NK-92 treated with Interleukin-12 subunit alpha and Interleukin-12 subunit beta, amount 100 ng/mL, for 24 hours (cell line): ENCODE data around the gene ADGB.
"Not testable (repeated sequence)": the region's sequence is repeated elsewhere in the genome, so short reads cannot be mapped to it uniquely, and the experiment has no call there.

Experiments
- DNase-seq: peaks from one replicate; lab custom pipeline; 2025; lab: John Stamatoyannopoulos, UW

Gene ADGB

DNA sequence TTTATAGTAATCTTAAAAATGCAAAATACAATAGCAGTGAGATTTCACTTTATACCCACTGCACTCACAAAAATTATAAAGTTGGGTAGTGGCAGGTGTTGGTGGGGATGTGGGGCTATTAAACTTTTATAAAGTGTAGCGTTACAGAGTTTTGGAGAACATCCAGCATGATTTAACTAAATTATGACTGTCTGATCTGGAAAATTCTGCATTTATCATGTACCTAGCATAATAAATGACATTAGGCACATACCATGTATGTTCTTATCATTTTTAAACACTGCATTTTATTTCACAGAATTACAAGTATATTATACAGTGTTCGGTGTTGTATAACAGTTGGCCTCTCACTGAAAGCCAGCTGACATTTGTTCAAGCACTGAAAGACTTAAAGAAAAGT lies 169.9 kb downstream of the ADGB start:
- no peak for DNase-seq

DNA sequence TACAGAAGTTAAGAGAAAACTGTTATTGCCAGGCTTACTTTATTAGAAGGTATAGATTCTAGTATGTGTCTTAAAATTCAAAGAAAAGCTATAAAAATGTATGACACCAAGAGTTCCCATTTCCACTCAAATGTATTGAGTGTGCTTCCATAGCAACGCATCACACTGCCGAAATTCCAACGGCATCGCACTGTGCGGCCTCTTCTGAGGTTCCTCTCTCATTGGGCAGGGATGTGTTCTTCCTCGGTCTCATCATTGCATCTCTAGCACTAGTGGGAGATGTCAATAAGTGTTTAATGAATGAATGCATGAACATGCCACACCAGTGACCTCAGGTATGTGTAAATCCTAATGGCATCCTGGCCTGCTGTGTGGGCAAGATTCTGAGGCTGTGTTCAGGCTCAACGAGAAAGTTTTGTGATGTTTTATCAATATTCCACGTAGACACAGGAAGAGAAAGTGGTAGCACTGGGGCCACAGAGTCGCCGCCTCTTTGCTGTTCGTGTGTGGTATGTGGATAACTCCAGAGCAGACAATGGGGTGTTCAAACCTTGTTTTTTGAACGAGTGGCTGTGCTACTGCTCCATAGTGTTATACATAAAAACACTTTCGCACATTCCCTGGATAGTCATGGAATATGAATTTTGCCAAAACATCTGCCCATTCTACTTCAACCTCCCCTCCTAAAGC lies 171.6 kb downstream of the ADGB start:
- no peak for DNase-seq

DNA sequence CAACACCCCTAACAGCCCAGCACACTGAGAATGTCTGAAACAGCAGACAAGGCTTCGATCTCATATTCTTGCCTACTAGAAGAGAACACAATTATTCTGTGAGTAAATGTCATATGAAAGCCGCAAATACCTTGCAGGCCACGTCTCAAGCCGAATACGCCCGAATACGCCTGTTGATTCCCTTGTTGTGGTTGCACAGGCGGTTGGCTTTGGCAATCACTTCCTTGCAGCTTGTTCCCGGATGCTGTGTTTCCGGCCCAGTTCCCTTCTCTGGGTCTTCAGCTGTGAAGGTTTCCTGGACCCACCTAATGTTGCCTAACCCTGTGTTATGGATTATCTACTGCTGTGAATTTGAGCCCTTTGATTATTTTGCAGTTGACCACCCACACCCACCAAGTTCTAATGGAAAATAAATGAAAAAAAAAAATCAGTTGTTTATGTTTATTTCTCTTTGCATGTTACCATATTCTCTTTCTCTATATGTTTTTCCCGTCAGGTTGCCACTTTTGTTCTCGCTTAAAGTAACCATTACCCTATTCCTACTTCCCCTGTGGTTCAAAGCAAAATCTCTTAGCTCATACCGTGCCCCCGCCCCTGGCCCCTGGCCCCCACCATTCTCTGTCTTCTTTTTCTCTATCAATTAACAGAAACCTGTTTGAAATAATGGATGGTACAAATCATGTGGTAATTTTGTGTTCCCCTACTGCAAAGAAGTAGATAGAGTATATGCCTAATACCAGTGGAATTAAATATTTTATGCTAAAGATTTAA lies 172.4 kb downstream of the ADGB start:
- no peak for DNase-seq

DNA sequence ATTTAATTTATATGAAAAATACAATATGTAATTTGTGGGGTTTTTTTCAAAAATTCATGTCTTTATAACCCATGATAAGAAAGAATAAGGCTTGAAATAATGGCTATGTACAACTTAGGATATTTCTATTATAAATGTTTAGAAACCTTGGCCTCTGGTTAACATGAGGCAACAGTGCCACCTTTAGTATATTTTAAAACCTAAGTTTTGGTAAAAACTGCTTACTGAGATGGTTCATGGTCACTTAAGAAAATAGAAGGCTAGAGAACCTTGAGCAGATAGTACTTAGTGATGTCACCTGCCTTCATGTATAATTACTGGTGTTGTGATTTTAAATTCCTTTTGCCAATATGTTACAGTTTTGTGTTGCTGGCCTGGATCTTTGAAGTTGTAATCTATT lies 176.4 kb downstream of the ADGB start:
- DNase-seq = no peak

DNA sequence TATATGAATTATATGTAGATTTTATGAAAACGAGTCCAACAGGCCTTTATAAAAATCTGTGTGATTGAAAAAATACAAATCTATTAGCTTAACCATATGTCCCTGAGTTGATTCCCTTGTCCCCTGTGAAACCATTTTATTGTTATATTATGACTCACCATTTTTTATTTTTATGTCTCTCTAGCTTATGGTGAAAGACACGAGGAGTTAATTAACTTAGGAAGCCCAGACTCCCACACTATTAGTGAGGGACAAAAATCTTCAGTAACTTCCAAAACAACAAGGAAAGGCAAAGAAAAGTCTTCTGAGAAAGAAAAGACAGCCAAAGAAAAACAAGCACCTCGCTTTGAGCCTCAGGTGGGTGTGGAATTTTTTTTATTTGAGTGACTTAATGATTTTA lies 183.1 kb downstream of the ADGB start:
- DNase-seq = no peak

DNA sequence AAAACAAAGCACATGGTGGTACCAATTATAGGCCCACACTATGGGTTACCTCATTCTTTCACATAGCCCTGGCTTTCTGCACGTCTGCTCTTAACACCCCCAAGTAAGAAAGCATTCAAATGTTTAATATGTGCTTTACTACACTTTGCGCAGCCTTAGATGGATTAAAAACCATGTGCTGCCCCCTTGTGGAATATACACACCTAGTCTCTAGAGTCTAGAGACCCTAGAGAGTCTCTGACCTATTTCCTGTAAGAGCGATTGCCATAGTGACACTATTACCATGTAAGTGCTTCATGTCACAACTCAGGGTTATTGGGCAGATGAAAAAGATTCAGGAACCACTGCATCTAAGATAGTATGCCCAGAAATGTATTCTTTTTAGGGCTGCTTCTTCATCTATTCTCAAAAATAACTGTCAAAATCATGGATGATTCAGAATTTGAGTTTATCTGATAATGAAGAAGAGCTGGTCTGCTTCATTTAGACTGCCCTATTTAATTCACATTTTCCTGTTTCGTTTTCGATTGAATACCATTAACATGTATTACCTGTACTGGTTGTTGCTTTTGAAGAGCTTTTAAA lies 186.3 kb downstream of the ADGB start:
- DNase-seq = no peak

DNA sequence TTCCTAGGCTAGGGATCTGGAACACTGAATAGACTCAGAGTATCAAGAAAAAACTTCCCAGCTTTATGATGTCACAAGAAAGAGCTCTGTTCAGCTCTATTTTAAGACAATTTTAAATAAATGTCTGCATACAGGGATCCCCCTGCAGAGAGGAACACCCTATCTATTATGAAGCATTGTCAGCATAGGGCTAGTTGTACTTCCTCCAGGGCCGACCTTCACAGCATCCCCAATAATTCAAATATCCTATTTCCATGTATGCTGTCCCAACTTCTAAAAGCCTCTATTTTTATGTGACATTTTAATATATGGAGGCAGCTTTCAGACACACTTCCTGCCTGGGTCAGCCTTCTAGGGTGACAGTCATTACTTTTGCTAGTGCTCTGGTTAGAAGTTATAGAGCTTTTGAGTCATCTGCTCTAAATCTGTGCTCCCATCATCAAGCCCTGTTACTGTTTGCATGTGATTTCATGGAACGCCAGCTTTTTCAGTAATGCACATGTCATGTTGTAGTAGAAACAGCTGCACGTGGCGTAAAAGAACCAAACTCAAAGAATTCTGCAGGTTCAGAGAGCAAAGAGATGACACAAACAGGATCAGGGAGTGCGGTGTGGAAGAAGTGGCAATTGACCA lies 189.2 kb downstream of the ADGB start:
- no peak for DNase-seq

DNA sequence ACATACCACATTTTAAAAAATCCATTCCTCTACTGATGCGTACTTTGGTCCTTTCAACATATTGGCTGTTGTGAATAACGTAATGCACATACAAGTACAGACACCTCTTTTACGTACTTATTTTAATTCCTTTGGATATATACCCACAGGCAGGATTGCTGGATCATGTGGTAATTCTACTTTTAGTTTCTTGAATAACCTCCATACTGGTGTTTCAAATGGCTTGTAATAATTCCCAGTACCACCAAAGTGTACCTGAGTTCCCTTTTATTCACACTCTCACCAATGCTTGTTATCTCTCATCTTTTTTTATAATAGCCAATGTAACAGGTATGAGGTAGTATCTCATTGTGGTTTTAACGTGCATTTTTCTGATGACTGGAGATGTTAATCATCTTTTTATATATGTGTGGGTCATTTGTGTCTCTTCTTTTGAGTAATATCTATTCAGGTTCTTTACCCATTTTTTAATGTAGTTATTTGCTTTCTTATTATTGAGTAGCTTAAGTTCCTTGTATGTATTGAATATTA lies 191.9 kb downstream of the ADGB start:
- DNase-seq = no peak

DNA sequence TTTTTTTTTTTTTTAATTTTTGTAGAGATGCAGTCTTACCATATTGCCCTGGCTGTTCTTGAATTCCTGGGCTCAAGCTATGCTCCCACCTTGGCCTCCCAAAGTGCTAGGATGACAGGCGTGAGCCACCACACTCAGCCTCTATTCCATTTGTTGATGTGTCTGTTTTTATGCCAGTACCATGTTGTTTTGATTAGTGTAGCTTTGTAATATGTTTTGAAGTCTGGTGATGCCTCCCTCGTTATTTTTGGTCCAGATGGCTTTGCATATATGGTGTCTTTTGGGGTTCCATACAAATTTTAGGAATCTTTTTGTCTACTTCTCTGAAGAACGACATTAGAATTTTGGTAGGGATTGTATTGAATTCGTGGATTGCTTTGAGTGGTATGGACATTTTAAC lies 193.2 kb downstream of the ADGB start:
- DNase-seq = no peak

DNA sequence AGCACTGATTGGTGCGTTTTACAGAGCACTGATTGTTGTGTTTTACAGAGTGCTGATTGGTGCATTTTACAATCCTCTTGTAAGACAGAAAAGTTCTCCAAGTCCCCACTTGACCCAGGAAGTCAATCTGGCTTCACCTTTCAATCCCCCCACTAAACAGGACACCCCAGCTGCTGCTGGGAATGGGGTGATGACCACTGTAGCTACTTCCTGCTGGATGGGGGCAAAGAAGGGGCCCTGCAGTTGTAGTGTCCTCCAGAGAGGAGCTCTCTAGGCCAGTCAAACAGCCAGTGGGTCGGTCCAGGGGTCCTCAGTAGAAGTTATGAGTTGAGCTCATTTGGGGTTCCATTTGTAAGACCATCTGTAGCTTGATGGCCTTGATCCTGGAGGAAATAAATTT lies 194.4 kb downstream of the ADGB start:
- DNase-seq = not testable (repeated sequence)

DNA sequence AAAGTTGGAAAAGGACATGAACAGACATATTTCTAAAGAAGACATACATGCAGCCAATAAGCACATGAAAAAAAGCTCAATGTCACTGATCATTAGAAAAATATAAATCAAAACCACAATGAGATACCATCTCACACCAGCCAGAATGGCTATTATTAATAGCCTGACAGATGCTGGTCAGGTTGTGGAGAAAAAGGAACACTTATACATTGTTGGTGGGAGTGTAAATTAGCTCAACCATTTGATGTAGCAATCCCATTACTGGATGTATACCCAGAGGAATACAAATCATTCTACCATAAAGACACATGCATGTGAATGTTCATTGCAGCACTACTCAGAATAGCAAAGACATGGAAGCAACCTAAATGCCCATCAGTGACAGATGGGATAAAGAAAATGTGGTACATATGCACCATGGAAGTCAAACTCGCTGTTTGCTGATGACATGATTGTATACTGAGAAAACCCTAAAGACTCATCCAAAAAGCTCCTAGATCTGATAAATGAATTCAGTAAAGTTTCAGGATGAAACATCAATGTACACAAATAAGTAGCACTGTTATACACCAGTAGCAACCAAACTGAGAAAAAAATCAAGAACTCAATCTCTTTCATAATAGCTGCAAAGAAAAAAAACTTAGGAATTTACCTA lies 196.8 kb downstream of the ADGB start:
- no peak for DNase-seq

DNA sequence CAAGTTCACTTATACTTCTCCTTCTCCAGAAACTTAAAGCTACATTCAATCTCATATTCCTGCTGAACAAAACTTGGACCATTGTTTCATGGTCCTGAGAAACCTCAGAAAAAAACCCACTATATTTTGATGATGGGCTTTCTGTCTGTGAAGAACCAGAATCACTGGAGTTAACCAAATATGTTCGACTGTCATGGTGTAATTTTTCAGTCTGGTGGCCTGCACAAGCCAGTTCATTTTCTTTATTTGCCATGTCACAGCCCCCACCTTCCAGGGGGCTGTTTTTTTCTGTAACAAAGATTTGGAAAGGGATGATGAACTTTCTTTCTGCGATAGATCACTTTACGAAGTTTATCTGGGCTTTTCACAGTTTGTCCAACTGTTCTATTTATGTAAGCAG lies 204.4 kb downstream of the ADGB start:
- not testable (repeated sequence) for DNase-seq

DNA sequence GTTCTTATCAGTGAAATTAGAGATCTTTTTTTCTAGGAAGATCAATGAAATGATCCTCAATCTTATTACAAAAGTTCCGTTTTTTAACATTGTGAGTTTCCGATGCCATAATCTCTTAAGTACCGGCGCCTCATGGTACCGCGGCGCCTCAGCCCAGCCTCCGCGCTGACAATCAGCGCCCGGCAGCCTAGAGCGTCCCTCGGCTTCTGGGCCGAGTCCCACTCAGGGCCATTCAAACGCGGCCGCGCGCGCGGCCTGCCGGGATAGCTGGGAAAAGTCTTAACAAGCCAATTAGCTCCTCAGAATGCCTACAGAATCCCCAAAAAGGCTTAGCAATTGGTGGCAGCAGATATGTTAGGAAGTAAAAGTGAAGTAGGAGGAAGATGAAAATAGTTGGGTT lies 204.8 kb downstream of the ADGB start:
- no peak for DNase-seq

DNA sequence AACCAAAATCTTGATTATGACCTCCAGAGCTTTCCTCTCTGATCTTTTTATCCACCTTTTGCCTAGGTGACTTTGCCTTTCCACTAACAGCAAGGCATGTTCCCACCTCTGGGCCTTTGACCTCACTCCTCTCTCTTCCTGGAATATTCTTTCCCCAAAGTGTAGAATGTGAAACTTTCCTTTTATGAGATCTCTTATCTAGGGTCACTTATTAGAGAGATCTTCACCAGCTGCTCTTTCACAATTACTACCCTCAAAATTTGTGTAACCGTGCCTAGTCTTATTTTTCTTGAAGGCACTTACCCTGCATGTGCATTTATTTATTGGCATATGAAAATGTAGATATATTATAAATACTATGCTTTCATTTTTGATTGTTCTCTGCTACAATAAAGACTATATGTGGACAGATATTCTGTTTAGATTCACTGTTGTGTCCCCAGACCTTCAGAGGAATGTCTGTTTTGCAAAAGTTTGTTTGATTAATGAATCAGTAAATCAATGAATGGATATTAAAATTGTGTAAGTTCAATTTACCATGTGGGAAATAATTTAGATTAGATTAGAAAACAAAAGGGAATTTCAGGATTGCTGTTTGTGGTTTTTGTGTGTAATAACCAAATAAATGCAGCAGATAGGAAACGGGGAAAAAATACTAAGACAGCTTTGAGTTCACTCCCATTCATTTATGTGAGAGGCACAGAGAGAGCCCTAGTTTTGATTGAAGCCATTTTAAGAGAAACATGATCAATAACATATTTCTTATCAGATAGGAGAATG lies 207.0 kb downstream of the ADGB start:
- no peak for DNase-seq

DNA sequence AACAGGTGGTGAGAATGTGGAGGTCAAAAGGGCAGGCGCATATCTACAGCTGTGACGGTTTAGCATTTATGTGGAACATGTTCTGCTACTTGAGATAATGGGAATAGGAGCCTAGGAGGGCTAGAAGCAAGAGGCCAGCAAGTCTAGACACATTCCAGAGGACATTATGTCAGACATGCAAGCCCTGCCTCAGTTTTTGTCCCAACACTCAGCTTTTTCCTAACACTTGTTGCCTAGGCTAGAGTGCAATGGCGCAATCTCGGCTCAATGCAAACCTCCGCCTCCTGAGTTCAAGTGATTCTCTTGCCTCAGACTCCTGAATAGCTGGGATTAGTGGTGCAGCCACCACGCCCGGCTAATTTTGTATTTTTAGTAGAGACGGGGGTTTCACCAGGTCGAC lies 210.2 kb downstream of the ADGB start:
- not testable (repeated sequence) for DNase-seq

DNA sequence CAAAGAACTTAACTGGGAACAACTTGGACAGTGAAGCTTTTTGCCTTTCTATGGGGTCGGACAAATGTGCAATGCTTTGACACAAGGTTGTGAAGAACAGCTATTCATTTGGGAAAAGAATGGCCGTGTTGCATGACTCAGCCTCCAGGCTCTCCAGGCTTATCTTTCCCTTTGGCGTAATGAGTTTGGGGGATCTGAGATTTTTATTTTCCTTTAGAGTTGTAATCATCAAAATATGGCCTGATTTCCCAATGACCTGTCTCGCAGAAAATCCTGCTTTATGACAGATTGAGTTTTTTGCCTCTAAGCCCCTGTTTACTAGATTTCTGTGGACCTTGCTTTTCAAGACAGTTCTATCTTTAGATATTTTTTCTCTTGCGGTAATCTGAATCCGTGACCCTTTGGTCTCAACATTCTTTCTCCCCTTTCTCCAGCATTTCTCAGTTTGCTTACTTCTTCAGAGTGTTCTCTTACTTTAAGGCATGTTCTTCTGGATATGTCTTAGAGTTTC lies 214.1 kb downstream of the ADGB start:
- DNase-seq = not testable (repeated sequence)

DNA sequence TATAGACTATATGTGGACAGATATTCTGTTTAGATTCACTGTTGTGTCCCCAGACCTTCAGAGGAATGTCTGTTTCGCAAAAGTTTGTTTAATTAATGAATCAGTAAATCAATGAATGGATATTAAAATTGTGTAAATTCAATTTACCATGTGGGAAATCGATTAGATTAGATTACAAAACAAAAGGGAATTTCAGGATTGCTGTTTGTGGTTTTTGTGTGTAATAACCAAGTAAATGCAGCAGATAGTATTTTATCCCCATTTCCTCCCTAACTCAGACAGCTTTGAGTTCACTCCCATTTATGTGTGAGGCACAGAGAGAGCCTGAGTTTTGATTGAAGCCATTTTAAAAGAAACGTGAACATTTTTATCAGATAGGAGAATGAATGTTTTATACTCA lies 214.8 kb downstream of the ADGB start:
- no peak for DNase-seq

DNA sequence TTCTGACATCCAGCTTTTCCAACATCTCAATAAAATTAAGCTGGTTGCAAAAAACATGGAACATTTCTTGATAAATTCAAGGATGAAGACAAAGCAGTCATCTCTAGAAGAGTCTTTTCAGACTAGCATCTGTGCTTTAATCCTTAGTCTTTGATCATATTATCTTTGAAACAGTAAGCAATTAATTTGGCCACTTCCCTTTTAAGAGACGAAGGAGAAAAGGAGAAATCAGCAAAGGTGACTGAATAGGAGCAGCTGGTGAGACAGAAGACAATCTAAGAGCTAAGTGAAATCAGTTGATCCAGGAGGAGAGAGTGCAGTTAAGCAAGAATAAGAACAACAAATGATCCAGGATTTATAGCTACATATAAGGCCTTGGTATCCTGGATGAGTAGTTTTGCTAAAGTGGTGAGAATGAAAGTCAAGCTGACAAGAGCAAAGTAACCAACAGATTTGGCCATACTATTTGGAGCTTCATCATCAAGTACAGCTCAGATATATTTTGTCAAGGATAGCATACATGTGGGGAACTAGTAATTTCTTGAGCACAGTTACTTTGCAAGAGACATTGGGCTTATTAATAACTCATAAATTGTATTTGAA lies 215.5 kb downstream of the ADGB start:
- DNase-seq = no peak

DNA sequence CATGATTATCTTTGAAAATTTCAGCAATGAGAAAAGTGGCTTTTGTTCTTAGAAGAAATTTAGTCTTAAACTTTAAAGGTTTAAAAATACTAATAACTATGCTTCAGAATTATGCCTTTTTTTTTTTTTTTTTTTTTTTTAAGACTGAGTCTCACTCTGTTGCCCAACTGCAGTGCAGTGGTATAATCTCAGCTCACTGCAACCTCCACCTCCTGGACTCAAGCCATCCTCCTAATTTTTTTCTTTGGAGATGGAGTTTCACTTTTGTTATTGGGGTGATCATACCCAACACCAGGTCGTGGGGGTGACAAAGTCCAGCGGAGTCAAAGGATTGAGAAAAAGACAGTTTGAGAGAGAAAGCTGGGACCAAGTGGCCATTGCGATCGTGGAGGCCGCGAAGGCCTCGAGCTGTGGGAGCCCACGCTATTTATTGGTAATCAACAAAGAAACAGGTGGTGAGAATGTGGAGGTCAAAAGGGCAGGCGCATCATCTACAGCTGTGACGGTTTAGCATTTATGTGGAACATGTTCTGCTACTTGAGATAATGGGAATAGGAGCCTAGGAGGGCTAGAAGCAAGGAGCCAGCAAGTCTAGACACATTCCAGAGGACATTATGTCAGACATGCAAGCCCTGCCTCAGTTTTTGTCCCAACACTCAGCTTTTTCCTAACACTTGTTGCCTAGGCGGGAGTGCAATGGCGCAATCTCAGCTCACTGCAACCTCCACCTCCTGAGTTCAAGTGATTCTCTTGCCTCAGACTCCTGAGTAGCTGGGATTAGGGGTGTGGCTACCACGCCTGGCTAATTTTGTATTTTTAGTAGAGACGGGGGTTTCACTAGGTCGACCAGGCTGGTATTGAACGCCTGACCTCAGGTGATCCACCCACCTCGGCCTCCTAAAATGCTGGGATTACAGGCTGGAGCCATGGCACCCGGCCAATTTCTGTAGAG lies 217.0 kb downstream of the ADGB start:
- DNase-seq = not testable (repeated sequence)
